Neural cell (in vitro differentiated cells): ENCODE data around the gene ZNF483. TPM values are rescaled to one million over a fixed set of nuclear protein-coding genes. Genes with fewer than 3 reads are reported as not detected.
"Not testable (repeated sequence)": the region's sequence is repeated elsewhere in the genome, so short reads cannot be mapped to it uniquely, and the experiment has no call there.

Experiments used
- H2AFZ ChIP-seq: fragments of 200-600, 300-800 bp; sonication (generic), shearing (Covaris generic); 2 replicates; pipeline ENCODE4 v1.6.0; 2014; ENCODE audit warnings: low read depth, mild to moderate bottlenecking, antibody characterized with exemption, low read length, moderate library complexity
- H3F3A ChIP-seq: fragments of 200-600 bp; shearing (Covaris generic); 2 replicates; pipeline ENCODE4 v1.6.1; 2016; ENCODE audit warnings: mild to moderate bottlenecking, moderate library complexity, mixed read lengths, antibody characterized with exemption, low read length; ENCODE audit not compliant: insufficient read depth, poor library complexity, severe bottlenecking
- H3K27ac ChIP-seq: fragments of 200-600, 300-800 bp; sonication (generic), shearing (Covaris generic); 2 replicates; pipeline ENCODE4 v1.5.1; 2014; ENCODE audit warnings: mild to moderate bottlenecking, low read length, moderate library complexity
- H3K27me3 ChIP-seq: fragments of 300-800, 200-600 bp; sonication (generic), shearing (Covaris generic); 2 replicates; pipeline ENCODE4 v1.6.0; 2014; ENCODE audit warnings: mild to moderate bottlenecking, low read depth, low read length, moderate library complexity; ENCODE audit not compliant: insufficient read depth
- H3K36me3 ChIP-seq: fragments of 300-800, 200-600 bp; sonication (generic), shearing (Covaris generic); 2 replicates; pipeline ENCODE4 v1.5.1; 2014; ENCODE audit warnings: mild to moderate bottlenecking, antibody characterized with exemption, low read length, moderate library complexity; ENCODE audit not compliant: insufficient read depth
- H3K4me2 ChIP-seq: fragments of 300-800, 200-600 bp; sonication (generic), shearing (Covaris generic); 2 replicates; pipeline ENCODE4 v1.6.0; 2014; ENCODE audit warnings: mild to moderate bottlenecking, low read length
- H3K4me3 ChIP-seq: fragments of 300-800, 200-600 bp; sonication (generic), shearing (Covaris generic); 2 replicates; pipeline ENCODE4 v1.5.1; 2014; ENCODE audit warnings: mild to moderate bottlenecking, low read length, moderate library complexity
- H3K79me2 ChIP-seq: fragments of 200-600 bp; shearing (Covaris generic); replicated peaks from 2 replicates; pipeline ENCODE4 v1.6.0; 2014; ENCODE audit warnings: mild to moderate bottlenecking, low read length, moderate library complexity; ENCODE audit not compliant: insufficient read depth
- H3K9ac ChIP-seq: fragments of 300-800, 200-600 bp; sonication (generic), shearing (Covaris generic); 2 replicates; pipeline ENCODE4 v1.6.1; 2016; ENCODE audit warnings: mild to moderate bottlenecking, low read length, mixed read lengths
- H3K9me2 ChIP-seq: fragments of 200-600 bp; shearing (Covaris generic); 2 replicates; pipeline ENCODE4 v1.6.1; 2016; ENCODE audit warnings: mild to moderate bottlenecking, low read length, mixed read lengths; ENCODE audit not compliant: insufficient read depth
- H3K9me3 ChIP-seq: fragments of 200-600, 300-800 bp; sonication (generic), shearing (Covaris generic); 2 replicates; pipeline ENCODE4 v1.6.1; 2016; ENCODE audit warnings: mild to moderate bottlenecking, mixed run types, low read length, moderate library complexity, mixed read lengths
- H4K20me1 ChIP-seq: fragments of 200-600 bp; shearing (Covaris generic); 2 replicates; pipeline ENCODE4 v1.6.1; 2016; ENCODE audit warnings: mild to moderate bottlenecking, mixed run types; ENCODE audit not compliant: insufficient read depth
- EP300 ChIP-seq: fragments of 450-650 bp; conservative IDR thresholded peaks from 2 replicates; pipeline ENCODE4 v1.6.1; 2014; ENCODE audit warnings: antibody characterized with exemption, mild to moderate bottlenecking, moderate library complexity; ENCODE audit not compliant: poor library complexity, severe bottlenecking
- EZH2 ChIP-seq: fragments of 200-600, 300-800 bp; shearing (Covaris generic), sonication (generic); IDR thresholded peaks from 2 replicates; pipeline ENCODE4 v1.6.1; 2014; ENCODE audit warnings: antibody characterized with exemption, low read length, borderline replicate concordance, mild to moderate bottlenecking; ENCODE audit not compliant: insufficient read depth, poor library complexity, severe bottlenecking
- MXI1 ChIP-seq: fragments of 450-650 bp; conservative IDR thresholded peaks from 2 replicates; pipeline ENCODE4 v1.6.1; 2014; ENCODE audit warnings: antibody characterized with exemption, mild to moderate bottlenecking; ENCODE audit not compliant: poor library complexity, severe bottlenecking
- POLR2AphosphoS5 ChIP-seq: IDR thresholded peaks from 2 replicates; pipeline ENCODE4 v1.6.1; 2012
- RAD21 ChIP-seq: fragments of 450-650 bp; conservative IDR thresholded peaks from 2 replicates; pipeline ENCODE4 v1.6.1; 2014; ENCODE audit warnings: antibody characterized with exemption, mild to moderate bottlenecking, moderate library complexity
- SMC3 ChIP-seq: fragments of 450-650 bp; conservative IDR thresholded peaks from 2 replicates; pipeline ENCODE4 v1.6.1; 2014; ENCODE audit warnings: antibody characterized with exemption, mild to moderate bottlenecking, moderate library complexity; ENCODE audit not compliant: poor library complexity
- TAF1 ChIP-seq: IDR thresholded peaks from 2 replicates; pipeline ENCODE4 v1.6.1; 2012; ENCODE audit warnings: low read depth
- polyA plus RNA-seq: library from polyadenylated mRNA; depleted of rRNA; stranded (reverse); fragments of >200 nt; gene quantifications from 2 replicates; pipeline ENCODE4 v1.2.3, GENCODE V29; 2014
- TF ChIP-seq, protein P1 (sequence below): IDR thresholded peaks from 2 replicates; pipeline ENCODE4 v1.6.1; 2012; ENCODE audit warnings: borderline replicate concordance
- TF ChIP-seq, protein P2 (sequence below): fragments of 450-650 bp; IDR thresholded peaks from 2 replicates; pipeline ENCODE4 v1.5.1; 2014; ENCODE audit warnings: antibody characterized with exemption, mild to moderate bottlenecking, moderate library complexity; ENCODE audit not compliant: poor library complexity, severe bottlenecking

ZNF483 gene
- polyA plus RNA-seq, 1 donor from 2014 or later = 2.9 TPM

DNA sequence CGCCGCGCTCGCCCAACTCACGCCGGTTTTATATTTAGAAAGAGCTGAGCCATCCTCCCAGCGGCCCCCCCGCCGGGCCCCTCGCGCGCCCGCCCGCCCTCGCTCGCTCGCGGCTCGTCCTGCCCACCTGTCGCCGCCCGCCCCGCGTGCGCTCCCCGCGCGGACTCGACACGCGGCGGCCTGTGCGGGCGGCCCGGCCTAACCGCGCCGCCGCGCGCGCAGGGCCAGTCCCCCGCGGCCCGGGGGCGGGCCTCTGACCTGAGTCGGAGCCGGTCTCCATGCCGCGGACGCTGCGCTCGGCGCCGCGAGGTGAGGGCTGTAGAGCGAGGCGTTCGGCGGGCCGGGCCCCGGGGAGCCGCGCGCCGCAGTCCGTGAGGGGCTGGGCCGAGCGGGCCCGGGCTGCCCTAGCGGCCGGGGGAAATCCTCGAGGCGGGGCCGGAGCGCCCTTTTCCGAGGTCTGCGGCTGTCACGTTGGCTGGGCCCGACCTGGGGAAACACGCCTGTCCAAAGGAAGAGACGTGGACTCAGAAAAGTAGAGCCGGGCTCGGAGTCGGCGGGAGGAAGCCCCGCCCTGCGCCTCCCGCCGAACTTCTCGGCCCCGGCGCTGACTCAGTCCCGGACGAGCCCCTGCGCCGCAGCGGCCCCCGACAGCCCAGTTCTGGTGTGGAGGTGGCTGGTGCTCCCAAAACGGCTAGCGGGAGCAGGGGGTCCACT, 41.0 kb upstream of the ZNF483 start, which contains the start of gene ECPAS:
Gene ECPAS, minus strand, starts transcription at position 526 of the 714 bp plus-strand sequence. CDS start 11,465 bp downstream, outside the sequence.
- H3K4me3 ChIP-seq = peak within 1 kb of the TSS; percentile 91
- no peaks in the 10 kb centered on the region for H3K36me3 ChIP-seq
- H3K27ac ChIP-seq = no peak within 1 kb of the TSS
- no peak within 1 kb of the TSS for H2AFZ ChIP-seq
- H3K27me3 ChIP-seq = no peaks in the 10 kb centered on the region
- no peaks in the 10 kb centered on the region for H3K9me3 ChIP-seq
- H3K4me2 ChIP-seq = no peak within 1 kb of the TSS
- H3K9ac ChIP-seq = peak within 1 kb of the TSS; percentile 73
- H3K9me2 ChIP-seq = no peaks in the 10 kb centered on the region
- no peak for TF ChIP-seq SMC3
- peak; percentile 12 for TF ChIP-seq RAD21
- peak; percentile 64 for TF ChIP-seq MXI1
- H3K79me2 ChIP-seq = peaks cover 15% of the 10 kb centered on the region
- peaks cover 3% of the 10 kb centered on the region for H3F3A ChIP-seq
- no peaks in the 10 kb centered on the region for H4K20me1 ChIP-seq

DNA sequence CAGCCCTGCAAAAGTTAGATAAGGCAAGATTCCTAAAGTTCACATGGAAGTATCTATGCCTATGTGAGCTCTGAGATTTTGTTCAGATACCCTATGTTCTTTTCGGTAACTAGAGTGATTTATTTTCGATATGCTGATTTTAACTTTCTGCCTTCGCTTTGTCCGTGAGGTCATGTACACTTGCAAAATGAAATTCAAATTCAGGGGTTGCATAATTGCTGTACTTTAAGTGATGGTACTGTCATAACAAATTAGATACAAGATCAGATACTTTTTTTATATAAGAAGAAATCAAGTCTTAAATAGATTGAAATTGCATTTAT, 40.4 kb upstream of the ZNF483 start:
- no peak overlapping the region for H2AFZ ChIP-seq
- H3K27ac ChIP-seq = no peak overlapping the region
- peaks cover 15% of the 10 kb centered on the region for H3K79me2 ChIP-seq
- H3K36me3 ChIP-seq = no peaks in the 10 kb centered on the region
- H3K27me3 ChIP-seq = no peaks in the 10 kb centered on the region
- TF ChIP-seq, protein P1, sequence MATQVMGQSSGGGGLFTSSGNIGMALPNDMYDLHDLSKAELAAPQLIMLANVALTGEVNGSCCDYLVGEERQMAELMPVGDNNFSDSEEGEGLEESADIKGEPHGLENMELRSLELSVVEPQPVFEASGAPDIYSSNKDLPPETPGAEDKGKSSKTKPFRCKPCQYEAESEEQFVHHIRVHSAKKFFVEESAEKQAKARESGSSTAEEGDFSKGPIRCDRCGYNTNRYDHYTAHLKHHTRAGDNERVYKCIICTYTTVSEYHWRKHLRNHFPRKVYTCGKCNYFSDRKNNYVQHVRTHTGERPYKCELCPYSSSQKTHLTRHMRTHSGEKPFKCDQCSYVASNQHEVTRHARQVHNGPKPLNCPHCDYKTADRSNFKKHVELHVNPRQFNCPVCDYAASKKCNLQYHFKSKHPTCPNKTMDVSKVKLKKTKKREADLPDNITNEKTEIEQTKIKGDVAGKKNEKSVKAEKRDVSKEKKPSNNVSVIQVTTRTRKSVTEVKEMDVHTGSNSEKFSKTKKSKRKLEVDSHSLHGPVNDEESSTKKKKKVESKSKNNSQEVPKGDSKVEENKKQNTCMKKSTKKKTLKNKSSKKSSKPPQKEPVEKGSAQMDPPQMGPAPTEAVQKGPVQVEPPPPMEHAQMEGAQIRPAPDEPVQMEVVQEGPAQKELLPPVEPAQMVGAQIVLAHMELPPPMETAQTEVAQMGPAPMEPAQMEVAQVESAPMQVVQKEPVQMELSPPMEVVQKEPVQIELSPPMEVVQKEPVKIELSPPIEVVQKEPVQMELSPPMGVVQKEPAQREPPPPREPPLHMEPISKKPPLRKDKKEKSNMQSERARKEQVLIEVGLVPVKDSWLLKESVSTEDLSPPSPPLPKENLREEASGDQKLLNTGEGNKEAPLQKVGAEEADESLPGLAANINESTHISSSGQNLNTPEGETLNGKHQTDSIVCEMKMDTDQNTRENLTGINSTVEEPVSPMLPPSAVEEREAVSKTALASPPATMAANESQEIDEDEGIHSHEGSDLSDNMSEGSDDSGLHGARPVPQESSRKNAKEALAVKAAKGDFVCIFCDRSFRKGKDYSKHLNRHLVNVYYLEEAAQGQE = no peak
- TF ChIP-seq EZH2 = no peak
- TF ChIP-seq, protein P2, sequence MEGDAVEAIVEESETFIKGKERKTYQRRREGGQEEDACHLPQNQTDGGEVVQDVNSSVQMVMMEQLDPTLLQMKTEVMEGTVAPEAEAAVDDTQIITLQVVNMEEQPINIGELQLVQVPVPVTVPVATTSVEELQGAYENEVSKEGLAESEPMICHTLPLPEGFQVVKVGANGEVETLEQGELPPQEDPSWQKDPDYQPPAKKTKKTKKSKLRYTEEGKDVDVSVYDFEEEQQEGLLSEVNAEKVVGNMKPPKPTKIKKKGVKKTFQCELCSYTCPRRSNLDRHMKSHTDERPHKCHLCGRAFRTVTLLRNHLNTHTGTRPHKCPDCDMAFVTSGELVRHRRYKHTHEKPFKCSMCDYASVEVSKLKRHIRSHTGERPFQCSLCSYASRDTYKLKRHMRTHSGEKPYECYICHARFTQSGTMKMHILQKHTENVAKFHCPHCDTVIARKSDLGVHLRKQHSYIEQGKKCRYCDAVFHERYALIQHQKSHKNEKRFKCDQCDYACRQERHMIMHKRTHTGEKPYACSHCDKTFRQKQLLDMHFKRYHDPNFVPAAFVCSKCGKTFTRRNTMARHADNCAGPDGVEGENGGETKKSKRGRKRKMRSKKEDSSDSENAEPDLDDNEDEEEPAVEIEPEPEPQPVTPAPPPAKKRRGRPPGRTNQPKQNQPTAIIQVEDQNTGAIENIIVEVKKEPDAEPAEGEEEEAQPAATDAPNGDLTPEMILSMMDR = no peak
- no peak for TF ChIP-seq EP300
- TF ChIP-seq POLR2AphosphoS5 = no peak
- no peak for TF ChIP-seq MXI1
- no peak for TF ChIP-seq RAD21
- TF ChIP-seq TAF1 = no peak
- TF ChIP-seq SMC3 = no peak
- H3F3A ChIP-seq = peaks cover 3% of the 10 kb centered on the region
- H3K4me2 ChIP-seq = no peak overlapping the region
- no peaks in the 10 kb centered on the region for H4K20me1 ChIP-seq
- peak overlapping the region; percentile 73 for H3K9ac ChIP-seq
- peak overlapping the region; percentile 71 for H3K4me3 ChIP-seq
- no peaks in the 10 kb centered on the region for H3K9me2 ChIP-seq
- H3K9me3 ChIP-seq = no peaks in the 10 kb centered on the region

DNA sequence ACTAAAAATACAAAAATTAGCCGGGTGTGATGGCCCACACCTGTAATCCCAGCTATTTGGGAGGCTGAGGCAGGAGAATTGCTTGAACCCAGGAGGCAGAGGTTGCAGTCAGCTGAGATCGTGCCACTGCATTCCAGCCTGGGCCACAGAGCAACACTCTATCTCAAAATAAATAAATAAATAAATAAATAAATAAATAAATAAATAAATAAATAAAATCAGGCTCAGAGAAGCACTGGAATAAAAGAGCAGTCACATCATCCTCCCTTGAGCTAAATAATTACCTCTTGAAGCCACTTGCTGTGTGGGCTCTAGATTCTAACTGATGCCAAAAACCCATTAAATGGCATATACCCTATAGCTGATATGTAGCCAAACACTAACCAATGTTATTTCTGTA, 27.8 kb upstream of the ZNF483 start:
- not testable (repeated sequence) for H3K36me3 ChIP-seq, H3K27ac ChIP-seq, H3K9me2 ChIP-seq, H3K9ac ChIP-seq, H3F3A ChIP-seq, H3K4me2 ChIP-seq, H4K20me1 ChIP-seq, H3K4me3 ChIP-seq, H3K27me3 ChIP-seq, H2AFZ ChIP-seq, H3K79me2 ChIP-seq, H3K9me3 ChIP-seq
